ENCODE data around the gene SYNE4. TPM values are rescaled to one million over a fixed set of nuclear protein-coding genes. Genes with fewer than 3 reads are reported as not detected.

The SYNE4 gene
- total and polyA plus RNA-seq, 9 of the 15 experiments (the other 6 are each of a cell fraction or from before 2014, with no cell fraction given) = 0.03 to 0.65 (median 0.29) TPM

DNA sequence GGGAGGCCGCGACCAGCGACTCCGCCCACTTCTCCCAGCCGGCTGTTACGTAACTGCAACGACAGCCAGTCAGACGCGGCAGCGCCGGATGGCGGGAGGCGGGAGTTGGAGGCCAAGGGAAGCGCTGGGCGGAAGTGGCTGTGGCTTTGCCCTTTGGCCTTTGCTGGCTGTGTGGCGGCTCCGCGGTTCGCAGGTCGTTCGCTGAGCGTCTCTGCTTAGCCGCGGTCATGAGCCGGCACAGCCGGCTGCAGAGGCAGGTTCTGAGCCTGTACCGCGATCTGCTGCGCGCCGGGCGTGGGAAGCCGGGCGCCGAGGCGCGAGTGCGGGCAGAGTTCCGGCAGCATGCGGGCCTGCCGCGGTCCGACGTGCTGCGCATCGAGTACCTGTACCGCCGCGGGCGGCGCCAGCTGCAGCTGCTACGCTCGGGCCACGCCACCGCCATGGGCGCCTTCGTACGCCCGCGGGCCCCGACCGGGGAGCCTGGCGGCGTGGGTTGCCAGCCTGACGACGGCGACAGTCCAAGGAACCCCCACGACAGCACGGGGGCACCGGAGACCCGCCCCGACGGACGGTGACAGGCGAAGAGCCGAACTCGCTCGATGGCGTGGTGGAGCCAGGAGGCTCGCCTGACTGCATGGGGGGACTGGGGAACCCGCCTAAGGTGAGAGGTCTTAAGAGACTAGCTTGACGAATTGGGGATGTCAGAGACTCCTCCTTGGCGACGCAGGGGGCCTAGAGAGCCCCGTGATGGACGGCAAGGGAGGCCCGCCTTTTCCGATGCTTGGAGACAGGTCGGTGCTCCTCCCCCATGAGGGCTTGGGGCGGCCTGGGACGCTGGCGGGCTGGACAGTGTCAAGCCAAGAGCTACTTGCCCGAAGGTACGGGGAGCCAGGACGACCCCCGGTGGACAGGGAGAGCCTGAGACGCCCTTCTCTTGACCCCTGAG is 13.3 kb downstream of the SYNE4 start, which contains the start of gene SDHAF1 (continued):
- TF ChIP-seq, protein P1, sequence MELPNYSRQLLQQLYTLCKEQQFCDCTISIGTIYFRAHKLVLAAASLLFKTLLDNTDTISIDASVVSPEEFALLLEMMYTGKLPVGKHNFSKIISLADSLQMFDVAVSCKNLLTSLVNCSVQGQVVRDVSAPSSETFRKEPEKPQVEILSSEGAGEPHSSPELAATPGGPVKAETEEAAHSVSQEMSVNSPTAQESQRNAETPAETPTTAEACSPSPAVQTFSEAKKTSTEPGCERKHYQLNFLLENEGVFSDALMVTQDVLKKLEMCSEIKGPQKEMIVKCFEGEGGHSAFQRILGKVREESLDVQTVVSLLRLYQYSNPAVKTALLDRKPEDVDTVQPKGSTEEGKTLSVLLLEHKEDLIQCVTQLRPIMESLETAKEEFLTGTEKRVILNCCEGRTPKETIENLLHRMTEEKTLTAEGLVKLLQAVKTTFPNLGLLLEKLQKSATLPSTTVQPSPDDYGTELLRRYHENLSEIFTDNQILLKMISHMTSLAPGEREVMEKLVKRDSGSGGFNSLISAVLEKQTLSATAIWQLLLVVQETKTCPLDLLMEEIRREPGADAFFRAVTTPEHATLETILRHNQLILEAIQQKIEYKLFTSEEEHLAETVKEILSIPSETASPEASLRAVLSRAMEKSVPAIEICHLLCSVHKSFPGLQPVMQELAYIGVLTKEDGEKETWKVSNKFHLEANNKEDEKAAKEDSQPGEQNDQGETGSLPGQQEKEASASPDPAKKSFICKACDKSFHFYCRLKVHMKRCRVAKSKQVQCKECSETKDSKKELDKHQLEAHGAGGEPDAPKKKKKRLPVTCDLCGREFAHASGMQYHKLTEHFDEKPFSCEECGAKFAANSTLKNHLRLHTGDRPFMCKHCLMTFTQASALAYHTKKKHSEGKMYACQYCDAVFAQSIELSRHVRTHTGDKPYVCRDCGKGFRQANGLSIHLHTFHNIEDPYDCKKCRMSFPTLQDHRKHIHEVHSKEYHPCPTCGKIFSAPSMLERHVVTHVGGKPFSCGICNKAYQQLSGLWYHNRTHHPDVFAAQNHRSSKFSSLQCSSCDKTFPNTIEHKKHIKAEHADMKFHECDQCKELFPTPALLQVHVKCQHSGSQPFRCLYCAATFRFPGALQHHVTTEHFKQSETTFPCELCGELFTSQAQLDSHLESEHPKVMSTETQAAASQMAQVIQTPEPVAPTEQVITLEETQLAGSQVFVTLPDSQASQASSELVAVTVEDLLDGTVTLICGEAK (IDR thresholded peaks at IDR 0.05) = peak; percentile 93
- TF ChIP-seq, protein P1 (CRISPR knock-in tag; IDR thresholded peaks at IDR 0.05) = no peak
- TF ChIP-seq FOXA1 (IDR thresholded peaks at IDR 0.05; ENCODE audit: borderline replicate concordance) (no peak), ZNF324 (CRISPR knock-in tag; IDR thresholded peaks at IDR 0.05) (no peak), ATF1 (CRISPR knock-in tag; IDR thresholded peaks at IDR 0.05) (peak; percentile 41; the same call in 1 of the 2 replicates), ATF1 (tag; IDR thresholded peaks at IDR 0.05) (peak; percentile 95), PPARD (CRISPR knock-in tag; IDR thresholded peaks at IDR 0.05) (no peak), JUN (IDR thresholded peaks at IDR 0.05; ENCODE audit: borderline replicate concordance, low read depth, low read length) (no peak), JUN (CRISPR knock-in tag; IDR thresholded peaks at IDR 0.05; ENCODE audit: borderline replicate concordance) (no peak; the same call in 1 of the 2 replicates), NR2F6 (CRISPR knock-in tag; IDR thresholded peaks at IDR 0.05) (no peak; the same call in 1 of the 2 replicates), RB1 (IDR thresholded peaks at IDR 0.05; ENCODE audit: low read depth) (peak; percentile 81), RFX1 (IDR thresholded peaks at IDR 0.05) (no peak), ZNF143 (CRISPR knock-in tag; IDR thresholded peaks at IDR 0.05) (no peak), RBM15 (IDR thresholded peaks at IDR 0.05; ENCODE audit: insufficient read depth, low read length) (no peak), EWSR1 (IDR thresholded peaks at IDR 0.05; ENCODE audit: borderline replicate concordance, low read depth, partially characterized antibody) (no peak), KLF10 (CRISPR knock-in tag; IDR thresholded peaks at IDR 0.05) (no peak)
- TF ChIP-seq, protein P2, sequence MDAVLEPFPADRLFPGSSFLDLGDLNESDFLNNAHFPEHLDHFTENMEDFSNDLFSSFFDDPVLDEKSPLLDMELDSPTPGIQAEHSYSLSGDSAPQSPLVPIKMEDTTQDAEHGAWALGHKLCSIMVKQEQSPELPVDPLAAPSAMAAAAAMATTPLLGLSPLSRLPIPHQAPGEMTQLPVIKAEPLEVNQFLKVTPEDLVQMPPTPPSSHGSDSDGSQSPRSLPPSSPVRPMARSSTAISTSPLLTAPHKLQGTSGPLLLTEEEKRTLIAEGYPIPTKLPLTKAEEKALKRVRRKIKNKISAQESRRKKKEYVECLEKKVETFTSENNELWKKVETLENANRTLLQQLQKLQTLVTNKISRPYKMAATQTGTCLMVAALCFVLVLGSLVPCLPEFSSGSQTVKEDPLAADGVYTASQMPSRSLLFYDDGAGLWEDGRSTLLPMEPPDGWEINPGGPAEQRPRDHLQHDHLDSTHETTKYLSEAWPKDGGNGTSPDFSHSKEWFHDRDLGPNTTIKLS (IDR thresholded peaks at IDR 0.05; ENCODE audit: borderline replicate concordance, low read depth) = peak; percentile 90; the same call in 1 of the 2 replicates

All from K562 (cell line).